IMR-90 (cell line): Measurements from ENCODE around the gene KRTAP9-3. TPM values are rescaled to one million over a fixed set of nuclear protein-coding genes. Genes with fewer than 3 reads are reported as not detected.

Source experiments
- ATAC-seq: fragments of 200-7000 bp; cut with Tn5 transposase; 2 replicates; pipeline ENCODE4 v1.9.1; 2020; ENCODE audit warnings: low read depth, mild to moderate bottlenecking, moderate library complexity
- BruUV-seq: library from RNA; stranded (reverse); fragments of 400-500 nt; replicated peaks from 2 replicates; lab custom pipeline; 2021; lab: Mats Ljungman, UMichigan
- CTCF ChIA-PET: fragments of 300-600 bp; formaldehyde crosslinking; extraction: SDS; loops from one replicate; lab custom pipeline; 2021; ENCODE audit warnings: antibody characterized with exemption; lab: Yijun Ruan, JAX
- POLR2A ChIA-PET: fragments of 300-600 bp; sonication (Branson Sonifier 250); formaldehyde crosslinking; loops from one replicate; lab custom pipeline; 2022; ENCODE audit warnings: antibody characterized with exemption; ENCODE audit not compliant: unreplicated experiment; lab: Charles Lee
- DNase-seq: peaks from one replicate; pipeline ENCODE4 v3.0.0; 2013
- H2AFZ ChIP-seq: replicated peaks from 2 replicates; pipeline ENCODE3; 2013; ENCODE audit warnings: low read length, mild to moderate bottlenecking; ENCODE audit not compliant: poor library complexity
- H2AK5ac ChIP-seq: 2 replicates; pipeline ENCODE4 v1.6.1; 2013; ENCODE audit warnings: low read depth, low read length, inconsistent platforms
- H2AK9ac ChIP-seq: replicated peaks from 2 replicates; pipeline ENCODE3; 2013; ENCODE audit warnings: mild to moderate bottlenecking, low read depth, low read length, moderate library complexity; ENCODE audit not compliant: poor library complexity
- H2BK120ac ChIP-seq: 2 replicates; pipeline ENCODE4 v1.6.1; 2013; ENCODE audit warnings: low read depth, low read length, inconsistent platforms
- H2BK15ac ChIP-seq: 3 replicates; pipeline ENCODE4 v1.6.1; 2013; ENCODE audit warnings: low read depth, low read length, inconsistent platforms
- H2BK20ac ChIP-seq: 2 replicates; pipeline ENCODE4 v1.6.1; 2013; ENCODE audit warnings: low read depth, mild to moderate bottlenecking, inconsistent platforms, low read length, moderate library complexity
- H2BK5ac ChIP-seq: 2 replicates; pipeline ENCODE4 v1.6.1; 2013; ENCODE audit warnings: mild to moderate bottlenecking, low read depth, low read length, inconsistent platforms; ENCODE audit not compliant: poor library complexity, severe bottlenecking
- H3K14ac ChIP-seq: replicated peaks from 2 replicates; pipeline ENCODE4 v1.6.1; 2013; ENCODE audit warnings: low read depth, low read length, inconsistent platforms
- H3K18ac ChIP-seq: 2 replicates; pipeline ENCODE4 v1.6.1; 2013; ENCODE audit warnings: low read depth, low read length, control low read depth
- H3K23ac ChIP-seq: 2 replicates; pipeline ENCODE4 v1.6.1; 2013; ENCODE audit warnings: low read depth, low read length, inconsistent platforms
- H3K27ac ChIP-seq: 2 replicates; pipeline ENCODE4 v1.5.1; 2013; ENCODE audit warnings: mild to moderate bottlenecking, control low read depth, low read length; ENCODE audit not compliant: insufficient read depth
- H3K27me3 ChIP-seq: 2 replicates; pipeline ENCODE4 v1.6.1; 2013; ENCODE audit warnings: low read length; ENCODE audit not compliant: control insufficient read depth, insufficient read depth
- H3K36me3 ChIP-seq: 2 replicates; pipeline ENCODE4 v1.6.1; 2013; ENCODE audit warnings: low read length, mixed read lengths; ENCODE audit not compliant: control insufficient read depth, insufficient read depth
- H3K4ac ChIP-seq: 2 replicates; pipeline ENCODE4 v1.6.1; 2013; ENCODE audit warnings: low read depth, low read length, inconsistent platforms
- H3K4me1 ChIP-seq: 2 replicates; pipeline ENCODE4 v1.6.1; 2013; ENCODE audit warnings: low read length, mixed read lengths; ENCODE audit not compliant: control insufficient read depth, insufficient read depth
- H3K4me2 ChIP-seq: 2 replicates; pipeline ENCODE4 v1.6.1; 2013; ENCODE audit warnings: low read depth, mild to moderate bottlenecking, control low read depth, low read length, moderate library complexity
- H3K4me3 ChIP-seq: 2 replicates; pipeline ENCODE4 v1.5.1; 2013; ENCODE audit warnings: low read depth, mild to moderate bottlenecking, control low read depth, low read length, moderate library complexity; ENCODE audit not compliant: insufficient read depth
- H3K56ac ChIP-seq: 2 replicates; pipeline ENCODE4 v1.6.1; 2013; ENCODE audit warnings: low read length, inconsistent platforms; ENCODE audit not compliant: insufficient read depth; ENCODE audit errors: extremely low read depth
- H3K79me1 ChIP-seq, 2 experiments: 2 replicates each; pipeline ENCODE4 v1.6.1; 2013; ENCODE audit warnings: low read length in 2 of 2, inconsistent platforms in 1 of 2, low read depth in 1 of 2
- H3K9ac ChIP-seq: 2 replicates; pipeline ENCODE4 v1.6.1; 2013; ENCODE audit warnings: low read depth, low read length, control low read depth
- H3K9me1 ChIP-seq: 2 replicates; pipeline ENCODE4 v1.6.1; 2013; ENCODE audit warnings: low read length, inconsistent platforms; ENCODE audit not compliant: insufficient read depth
- H3K9me3 ChIP-seq: 2 replicates; pipeline ENCODE4 v1.6.1; 2013; ENCODE audit warnings: low read length; ENCODE audit not compliant: control insufficient read depth, insufficient read depth
- H4K20me1 ChIP-seq: 2 replicates; pipeline ENCODE4 v1.6.1; 2013; ENCODE audit warnings: low read length, inconsistent platforms; ENCODE audit not compliant: insufficient read depth
- H4K5ac ChIP-seq: 2 replicates; pipeline ENCODE4 v1.6.1; 2013; ENCODE audit warnings: mild to moderate bottlenecking, low read depth, low read length, control low read depth
- H4K8ac ChIP-seq, 2 experiments: 2 replicates each; pipeline ENCODE4 v1.6.1; 2013; ENCODE audit warnings: low read depth in 2 of 2, low read length in 2 of 2, control low read depth in 1 of 2, inconsistent platforms in 1 of 2
- H4K91ac ChIP-seq: 2 replicates; pipeline ENCODE4 v1.6.1; 2013; ENCODE audit warnings: low read depth, low read length, inconsistent platforms; ENCODE audit not compliant: insufficient read depth
- BHLHE40 ChIP-seq: fragments of 150-350 bp; IDR thresholded peaks from 2 replicates; pipeline ENCODE4 v1.6.1; 2016; ENCODE audit warnings: mild to moderate bottlenecking, low read depth, low read length
- CEBPB ChIP-seq: IDR thresholded peaks from 2 replicates; pipeline ENCODE4 v1.6.1; 2012; ENCODE audit warnings: low read depth, low read length, improper control_type of control experiment
- CHD1 ChIP-seq: IDR thresholded peaks from 2 replicates; pipeline ENCODE4 v1.6.1; 2012; ENCODE audit warnings: low read depth, low read length, improper control_type of control experiment
- ELK1 ChIP-seq: fragments of 150-350 bp; IDR thresholded peaks from 2 replicates; pipeline ENCODE4 v1.6.1; 2016; ENCODE audit warnings: low read depth, mild to moderate bottlenecking, low read length, moderate library complexity, borderline replicate concordance
- MAFK ChIP-seq: IDR thresholded peaks from 2 replicates; pipeline ENCODE4 v1.6.1; 2012; ENCODE audit warnings: low read depth, low read length, improper control_type of control experiment
- MAZ ChIP-seq: IDR thresholded peaks from 2 replicates; pipeline ENCODE4 v1.6.1; 2012; ENCODE audit warnings: low read depth, mild to moderate bottlenecking, low read length, improper control_type of control experiment, moderate library complexity, borderline replicate concordance
- MXI1 ChIP-seq: IDR thresholded peaks from 2 replicates; pipeline ENCODE4 v1.6.1; 2012; ENCODE audit warnings: low read depth, mild to moderate bottlenecking, low read length, moderate library complexity, borderline replicate concordance
- NFE2L2 ChIP-seq: fragments of 150-350 bp; IDR thresholded peaks from 2 replicates; pipeline ENCODE4 v1.6.1; 2016; ENCODE audit warnings: low read depth, mild to moderate bottlenecking, low read length
- RAD21 ChIP-seq: IDR thresholded peaks from 2 replicates; pipeline ENCODE4 v1.6.1; 2012; ENCODE audit warnings: low read length, improper control_type of control experiment
- RFX5 ChIP-seq: IDR thresholded peaks from 2 replicates; pipeline ENCODE4 v1.8.0; 2012; ENCODE audit warnings: low read depth, mild to moderate bottlenecking, low read length, moderate library complexity
- WGBS, 2 experiments: methylation state at CpG; one replicate each; pipeline versions ENCODE4 v1.1.5 to v1.1.7; 2013; ENCODE audit warnings: missing lambda C conversion rate in 2 of 2; ENCODE audit not compliant: insufficient read length in 1 of 2; ENCODE audit errors: extremely low coverage in 2 of 2; 5-methylcytosine and 5-hydroxymethylcytosine counted together
- dilution Hi-C: fragments of 300-500 bp; cut with HindIII; formaldehyde crosslinking; loops from one replicate; pipeline ENCODE4 v1.14.3; 2018; ENCODE audit warnings: low sequenced_read_pairs; ENCODE audit not compliant: unreplicated experiment
- in situ Hi-C: fragments of 300-500 bp; cut with MboI; formaldehyde crosslinking; loops from 3 replicates; pipeline ENCODE4 v1.14.3; 2019; ENCODE audit warnings: low sequenced_read_pairs, inconsistent platforms, mixed read lengths
- intact Hi-C: fragments of 100-400 bp; cut with micrococcal nuclease; formaldehyde crosslinking; loops from 2 replicates; pipeline ENCODE4 v1.10.0; 2022
- polyA plus RNA-seq, 3 experiments: library from polyadenylated mRNA; depleted of rRNA; stranded (reverse); fragments of >200 nt; gene quantifications; 2 replicates each; pipeline ENCODE4 v1.2.3, GENCODE V29; 2012; ENCODE audit warnings: low replicate concordance in 1 of 3
- total RNA-seq: library from RNA; depleted of rRNA; stranded (reverse); fragments of >200 nt; gene quantifications from 2 replicates; pipeline ENCODE4 v1.2.3, GENCODE V29; 2012

The KRTAP9-3 gene
- total and polyA plus RNA-seq, 2 of the 4 experiments (the other 2 are of a cell fraction), result not detected

GRCh38 chr17:41263212-41263611 lies 31.0 kb downstream of the KRTAP9-3 start:
- no peak overlapping the region for H3K4ac ChIP-seq
- no peak overlapping the region for H2BK120ac ChIP-seq
- no peaks in the 10 kb centered on the region for H3K4me1 ChIP-seq
- H3K9me3 ChIP-seq, result no peaks in the 10 kb centered on the region
- no peak overlapping the region for H2AFZ ChIP-seq
- no peak overlapping the region for H3K18ac ChIP-seq
- no peaks in the 10 kb centered on the region for H3K9me1 ChIP-seq
- intact Hi-C loops, result no loop called here
- ChIA-PET CTCF (no interaction called here), POLR2A (no interaction called here)
- H4K91ac ChIP-seq, result no peak overlapping the region
- no peak overlapping the region for H3K4me3 ChIP-seq
- H3K23ac ChIP-seq, result no peak overlapping the region
- H2AK9ac ChIP-seq, result no peak overlapping the region
- H4K5ac ChIP-seq, result no peak overlapping the region
- H3K27me3 ChIP-seq, result peaks cover 9% of the 10 kb centered on the region
- H3K4me2 ChIP-seq, result no peak overlapping the region
- H3K36me3 ChIP-seq, result no peaks in the 10 kb centered on the region
- no peak overlapping the region for H2BK20ac ChIP-seq
- H4K20me1 ChIP-seq, result no peaks in the 10 kb centered on the region
- H2AK5ac ChIP-seq, result no peak overlapping the region
- no peak overlapping the region for H3K56ac ChIP-seq
- H3K79me1 ChIP-seq, result no peaks in the 10 kb centered on the region
- no CpG with 5 or more reads among the region's 2 CpGs for WGBS, 2 experiments
- TF ChIP-seq CHD1 (no peak), MXI1 (no peak), ELK1 (no peak), BHLHE40 (no peak), CEBPB (no peak), MAZ (no peak), MAFK (no peak), RFX5 (no peak), RAD21 (no peak), NFE2L2 (no peak)
- DNase-seq (no peak), ATAC-seq (no peak)
- no peak overlapping the region for H3K9ac ChIP-seq
- BruUV-seq, result no TSS peak
- no peak overlapping the region for H4K8ac ChIP-seq
- no peak overlapping the region for H3K27ac ChIP-seq
- no peak overlapping the region for H2BK15ac ChIP-seq
- H2BK5ac ChIP-seq, result no peak overlapping the region
- H3K14ac ChIP-seq, result no peak overlapping the region
- dilution Hi-C loops, result no loop called here
- in situ Hi-C loops, result no loop called here
